ENCODE measurements around the gene FMOD.

DNA sequence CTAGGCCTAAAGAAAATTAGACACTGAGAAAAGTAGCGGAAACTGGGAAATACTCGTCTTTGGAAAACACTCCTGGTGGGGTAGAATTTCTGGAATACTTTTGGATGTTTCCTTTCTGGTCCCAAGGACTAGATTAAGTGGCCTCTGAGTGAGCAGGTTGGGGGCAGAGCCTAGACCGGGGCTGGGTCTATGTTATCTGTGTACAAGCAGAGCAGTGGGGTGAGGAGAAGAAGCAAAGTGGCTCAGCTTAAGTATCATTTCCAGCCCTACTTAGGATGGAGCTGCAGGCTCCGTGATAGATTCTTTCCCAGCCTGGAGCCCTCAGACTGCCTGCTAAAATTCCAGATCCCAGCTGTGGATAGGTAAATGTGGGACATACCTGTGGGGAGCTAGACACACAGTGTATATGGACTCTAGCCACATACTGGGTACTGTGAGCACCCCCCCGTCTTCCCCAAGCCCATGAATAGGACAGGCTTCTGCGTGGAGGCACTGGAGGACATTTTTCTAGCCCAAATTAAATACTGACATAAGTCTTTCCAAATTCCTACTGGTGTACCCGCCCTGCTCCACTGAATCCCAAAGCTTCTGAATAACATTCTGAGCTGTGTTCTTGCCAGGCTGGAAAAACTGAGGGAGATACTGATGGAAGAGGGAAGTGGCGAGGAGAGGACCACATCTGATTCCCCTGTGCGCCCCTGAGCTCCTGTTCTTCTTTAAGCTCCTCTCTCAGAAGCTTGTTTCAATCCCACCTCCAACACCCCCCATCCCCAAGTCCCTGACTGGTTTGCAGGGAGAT is 6.8 kb downstream of the FMOD start:
- TF ChIP-seq TAF1 (IDR thresholded peaks at IDR 0.05; ENCODE audit: borderline replicate concordance, insufficient read depth, low read length) (no peak), POLR2AphosphoS5 (IDR thresholded peaks at IDR 0.05; ENCODE audit: low read depth, low read length) (no peak)
